GM12872 (cell line): ENCODE measurements around the gene TMEM114.

ENCODE experiments used
- CTCF ChIP-seq: IDR thresholded peaks from 3 replicates; pipeline ENCODE4 v1.5.1; 2011; ENCODE audit warnings: low read depth, mild to moderate bottlenecking, low read length, moderate library complexity; ENCODE audit not compliant: insufficient read depth

Gene TMEM114

GRCh38 chr16:8630255-8630953 is 40.1 kb upstream of the TMEM114 start:
- TF ChIP-seq CTCF: no peak

- no peak for TF ChIP-seq CTCF
These were observed 38.8 kb upstream of the TMEM114 start for GRCh38 chr16:8628981-8629725.

- TF ChIP-seq CTCF: no peak
These were observed 37.1 kb upstream of the TMEM114 start for GRCh38 chr16:8627456-8627855.

- no peak for TF ChIP-seq CTCF
These were observed 36.6 kb upstream of the TMEM114 start for GRCh38 chr16:8626946-8627345.

- TF ChIP-seq CTCF: no peak
These were observed 35.3 kb upstream of the TMEM114 start for GRCh38 chr16:8625491-8626087.

GRCh38 chr16:8623634-8624033 is 33.3 kb upstream of the TMEM114 start:
- no peak for TF ChIP-seq CTCF

- no peak for TF ChIP-seq CTCF
These were observed 32.0 kb upstream of the TMEM114 start for GRCh38 chr16:8622315-8622656.
